Stimulated activated CD8-positive, alpha-beta memory T cell treated with anti-CD3 and anti-CD28 coated beads, Interleukin-4, amount 100 ng/mL, for 24 hours (primary cell): ENCODE measurements around the gene EPHA5.

Experiments
- DNase-seq: peaks from one replicate; pipeline ENCODE4 v3.0.0-alpha.2; 2020; ENCODE audit warnings: low read depth

The EPHA5 gene

DNA sequence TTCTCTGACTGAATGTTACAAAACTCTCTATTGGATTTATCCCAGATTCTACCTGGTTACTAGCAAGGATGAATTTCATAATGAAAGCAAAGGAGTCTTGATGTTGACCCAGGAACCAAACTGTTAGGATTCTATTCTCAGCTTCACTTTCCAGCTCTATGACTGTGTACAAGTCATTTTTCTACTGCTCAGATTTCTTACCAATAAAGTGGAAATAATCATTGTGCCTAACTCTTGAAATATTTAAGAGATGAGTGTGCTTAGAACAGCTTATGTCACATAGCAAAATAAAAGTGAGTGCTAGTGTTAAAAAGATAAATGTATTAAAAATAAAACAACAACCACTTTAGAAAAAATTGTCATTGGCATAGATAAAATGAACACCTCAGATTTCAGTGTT, 45.6 kb downstream of the EPHA5 start:
- DNase-seq = no peak

DNA sequence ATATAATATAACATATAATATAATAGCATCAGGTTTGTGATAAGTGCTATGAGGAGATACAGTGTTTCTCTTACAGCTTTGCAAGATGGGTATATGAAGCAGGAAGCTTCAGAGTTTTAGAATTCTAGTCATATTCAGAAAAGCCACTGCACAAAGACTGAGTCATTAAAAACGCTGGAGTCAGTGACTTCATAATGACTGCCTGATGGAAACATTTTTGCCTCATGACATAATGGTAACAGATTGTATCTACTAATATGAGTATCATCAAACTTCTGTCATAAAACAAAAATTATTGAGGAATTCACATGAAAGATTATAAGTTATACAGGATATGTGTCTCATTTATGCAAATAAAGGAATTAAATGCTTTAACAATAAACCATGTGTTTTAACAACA, 46.8 kb downstream of the EPHA5 start:
- DNase-seq = no peak

DNA sequence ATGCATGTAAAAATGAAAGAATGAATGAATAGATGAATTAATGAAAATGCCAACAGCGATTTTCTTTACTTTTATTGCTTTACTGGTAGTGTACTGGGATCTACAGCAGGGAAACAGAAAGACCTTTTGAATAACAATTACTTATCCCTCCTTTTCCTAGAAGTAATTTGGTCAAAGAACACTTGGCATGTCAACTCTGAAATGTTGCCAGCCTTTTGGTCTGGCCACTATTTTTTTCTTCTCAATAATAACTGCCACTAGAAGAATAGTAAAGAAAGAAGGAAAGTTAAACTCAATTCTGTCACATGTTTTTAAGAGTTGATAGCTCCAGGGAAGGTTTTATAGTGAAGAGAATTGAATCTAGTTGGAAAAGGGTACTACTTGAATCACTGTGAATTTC, 52.9 kb downstream of the EPHA5 start:
- no peak for DNase-seq

DNA sequence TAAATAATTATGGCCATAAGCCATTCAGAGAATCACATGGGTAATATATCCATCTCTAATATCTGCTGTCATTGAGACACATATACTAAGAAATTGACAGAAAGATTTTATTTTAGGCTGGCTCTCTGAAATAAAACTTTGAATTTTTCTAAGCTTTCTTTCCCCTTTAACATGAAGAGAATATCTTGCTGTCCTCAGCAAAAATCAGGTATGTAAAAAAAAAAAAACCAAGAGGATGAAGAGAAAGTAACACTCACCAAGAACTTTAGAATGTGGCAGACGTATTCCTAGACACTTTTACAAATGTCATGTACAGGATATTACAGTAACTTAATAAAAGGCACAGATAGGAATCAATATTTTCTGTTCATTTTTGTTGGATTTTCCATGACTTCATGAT, 65.8 kb downstream of the EPHA5 start:
- no peak for DNase-seq

DNA sequence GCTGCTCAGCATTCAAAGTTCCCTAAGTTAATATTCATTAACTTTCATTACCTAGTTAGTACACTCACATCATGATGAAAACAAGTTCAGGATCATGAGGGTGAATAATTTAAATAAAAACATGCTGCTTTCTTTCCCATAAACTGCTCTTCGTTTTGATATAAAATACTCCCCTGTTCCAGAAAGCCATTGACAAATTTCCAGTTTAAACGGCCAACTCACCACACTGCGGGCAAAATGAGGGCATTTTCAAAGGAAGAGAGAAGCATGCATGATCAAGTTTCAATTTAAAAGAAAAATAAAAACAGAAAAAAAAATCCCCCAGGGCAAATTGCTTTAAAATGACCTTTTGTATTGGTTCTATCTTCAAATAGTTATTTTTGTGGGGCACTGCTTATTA, 69.6 kb downstream of the EPHA5 start:
- no peak for DNase-seq

DNA sequence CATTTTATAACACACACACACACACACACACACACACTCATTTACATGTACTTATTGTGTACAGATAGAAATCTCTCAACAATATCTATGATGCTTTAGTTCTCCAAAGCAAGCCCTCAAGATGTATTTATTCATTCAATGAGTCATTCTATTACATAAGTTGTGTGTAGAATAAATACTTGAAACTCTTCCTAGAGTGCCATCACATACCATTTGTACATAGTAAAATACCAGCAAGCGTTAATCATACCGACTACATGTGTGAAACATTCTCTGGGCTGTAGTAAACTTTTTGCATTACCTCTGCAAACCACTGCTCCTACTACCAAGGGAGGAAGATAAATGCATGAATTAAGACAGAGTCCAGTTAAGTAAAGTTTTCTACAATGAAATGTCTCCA, 70.9 kb downstream of the EPHA5 start:
- DNase-seq = no peak

DNA sequence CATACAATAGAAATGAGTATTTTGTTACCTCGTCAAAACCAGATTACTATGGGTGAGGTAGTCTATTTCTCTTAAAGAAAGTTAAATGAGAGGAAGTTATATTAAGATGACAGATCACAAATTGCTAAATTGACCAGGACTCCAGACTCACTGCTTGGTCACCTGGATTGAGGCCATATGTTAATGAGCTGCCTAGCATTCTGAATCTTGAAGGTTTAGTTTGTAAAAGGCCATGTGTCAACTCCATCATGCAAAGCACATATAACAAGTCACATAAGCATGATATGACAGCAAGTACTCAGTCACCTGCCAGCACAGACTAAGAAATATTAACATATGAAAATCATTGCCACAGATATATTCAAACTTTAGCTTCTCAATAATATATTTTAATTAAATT, 72.6 kb downstream of the EPHA5 start:
- no peak for DNase-seq

DNA sequence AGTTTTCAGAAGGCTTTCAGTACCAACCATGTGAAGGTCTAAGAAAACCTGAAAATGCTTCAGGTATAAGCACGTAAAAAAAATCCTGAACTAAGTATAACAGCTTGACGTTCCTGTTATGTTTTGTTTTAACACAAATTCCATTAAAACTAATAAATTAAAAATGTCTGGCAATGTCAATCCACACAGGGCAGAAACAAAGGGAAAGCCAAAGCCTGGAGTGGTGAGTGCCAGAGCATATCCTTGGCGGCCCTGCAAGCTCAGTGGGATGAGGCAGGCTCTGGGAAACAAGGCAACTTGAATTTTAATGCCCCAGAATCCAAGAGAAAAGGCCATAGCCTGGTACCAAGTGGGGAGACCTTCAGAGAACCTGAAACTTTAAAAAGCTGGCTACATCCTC, 78.2 kb downstream of the EPHA5 start:
- no peak for DNase-seq

DNA sequence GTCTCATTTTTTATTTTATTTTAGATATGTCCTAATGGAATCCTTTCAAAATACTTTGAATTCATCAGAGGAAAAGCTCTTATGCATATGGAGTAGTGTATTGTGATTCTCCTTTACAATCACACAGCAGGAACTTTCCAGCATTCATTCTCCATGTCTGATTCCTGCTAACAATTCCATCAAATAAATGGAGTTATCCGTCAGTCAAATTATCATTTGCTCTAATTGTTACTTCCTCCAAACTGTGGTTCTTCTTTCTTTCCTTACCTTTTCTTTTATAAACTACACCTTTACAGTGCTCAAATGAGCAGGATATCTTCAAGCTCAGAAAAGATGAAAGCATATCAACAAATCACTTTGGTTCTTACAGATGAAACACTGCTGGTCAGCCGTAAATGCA, 80.4 kb downstream of the EPHA5 start:
- no peak for DNase-seq

DNA sequence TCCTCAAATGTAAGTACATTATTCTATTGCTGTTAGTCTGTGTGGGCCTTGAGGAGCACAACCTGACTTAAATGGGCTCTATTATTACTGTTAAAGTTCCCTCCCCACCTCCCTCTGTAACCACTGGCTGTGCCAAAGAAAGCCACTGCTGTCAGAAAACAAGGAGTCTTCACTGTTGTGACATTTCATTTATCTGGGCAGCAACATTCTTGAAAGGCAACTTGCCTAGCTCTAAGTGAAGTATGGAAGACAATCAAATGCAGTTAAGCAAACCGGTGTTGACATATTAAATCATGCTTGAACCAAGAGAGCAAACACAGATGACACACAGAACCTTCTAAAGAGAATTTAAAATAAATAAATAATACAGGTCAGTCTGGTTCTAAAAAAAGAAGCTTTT, 81.0 kb downstream of the EPHA5 start:
- DNase-seq = no peak

DNA sequence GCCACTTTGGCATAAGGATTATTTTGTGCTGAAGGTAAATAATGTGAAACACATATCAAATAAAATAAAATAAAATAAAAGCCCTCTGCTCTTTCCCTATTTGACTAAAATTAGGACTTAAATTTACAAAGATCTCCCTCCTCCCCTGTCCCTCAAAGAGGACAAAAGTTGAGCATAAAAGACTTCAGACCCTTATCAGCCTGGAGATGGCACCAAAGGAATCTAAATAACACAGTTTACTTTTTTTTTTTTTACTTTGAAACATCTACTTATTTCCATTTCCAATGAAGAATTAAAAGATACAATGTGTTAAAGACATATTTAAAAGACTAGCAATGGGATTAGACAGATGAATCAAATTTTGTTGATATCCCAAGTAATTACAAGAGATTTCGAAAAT, 89.7 kb downstream of the EPHA5 start:
- DNase-seq = no peak

DNA sequence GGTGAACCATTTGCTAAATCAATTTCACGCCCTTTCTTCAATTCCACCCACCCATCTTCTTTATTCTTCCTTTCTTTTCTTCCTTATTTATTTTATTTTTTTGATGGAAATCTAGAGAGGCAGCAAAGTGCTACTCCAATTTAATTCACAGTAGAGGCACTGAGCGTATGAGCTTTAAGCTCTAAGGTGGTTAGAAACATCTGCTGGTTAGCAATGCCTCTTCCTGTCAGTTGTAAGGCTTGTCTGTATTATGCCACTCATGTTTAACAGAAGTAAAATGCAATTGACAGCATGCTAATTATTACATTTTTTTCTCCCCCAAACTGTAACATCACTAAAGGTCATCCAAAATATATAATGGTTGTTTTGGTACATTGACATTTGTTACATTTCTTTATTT, 103.8 kb downstream of the EPHA5 start:
- no peak for DNase-seq

DNA sequence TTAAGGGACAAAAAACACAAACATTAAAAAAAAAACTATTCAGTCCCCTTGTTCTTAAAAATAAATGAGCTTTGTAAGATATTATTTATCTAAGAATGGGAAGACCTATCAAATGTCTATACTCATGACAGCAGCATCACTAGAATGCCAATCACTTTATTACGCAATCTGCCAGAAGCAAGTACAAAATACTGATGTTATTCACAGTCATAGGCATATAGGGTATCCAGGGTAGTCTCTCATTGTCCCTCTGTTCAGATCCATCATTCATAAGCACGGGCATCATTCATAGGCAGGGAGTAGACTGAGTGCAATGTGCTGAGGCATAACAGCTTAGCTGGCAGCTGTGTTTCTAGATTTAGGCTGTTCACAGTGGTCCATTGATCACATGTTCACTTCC, 109.1 kb downstream of the EPHA5 start:
- DNase-seq = no peak

DNA sequence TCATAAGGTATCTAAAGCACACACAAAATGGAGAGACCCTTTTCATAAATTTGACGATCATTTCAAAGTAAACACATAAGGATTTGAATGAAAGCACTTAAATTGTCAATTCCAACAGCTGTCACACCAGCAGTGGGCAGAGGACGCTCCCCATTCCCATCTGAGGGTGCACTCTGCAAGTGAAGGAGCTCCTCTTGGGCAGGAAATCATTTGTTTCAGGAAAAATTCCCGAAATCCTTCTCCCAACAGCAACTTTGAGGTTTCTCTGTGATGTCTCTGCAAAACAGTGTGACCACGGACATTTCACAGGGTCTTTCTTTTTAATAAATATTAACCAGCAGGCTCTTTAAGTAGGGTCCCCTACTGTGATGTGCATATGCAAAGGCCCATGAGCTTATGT, 111.0 kb downstream of the EPHA5 start:
- no peak for DNase-seq

DNA sequence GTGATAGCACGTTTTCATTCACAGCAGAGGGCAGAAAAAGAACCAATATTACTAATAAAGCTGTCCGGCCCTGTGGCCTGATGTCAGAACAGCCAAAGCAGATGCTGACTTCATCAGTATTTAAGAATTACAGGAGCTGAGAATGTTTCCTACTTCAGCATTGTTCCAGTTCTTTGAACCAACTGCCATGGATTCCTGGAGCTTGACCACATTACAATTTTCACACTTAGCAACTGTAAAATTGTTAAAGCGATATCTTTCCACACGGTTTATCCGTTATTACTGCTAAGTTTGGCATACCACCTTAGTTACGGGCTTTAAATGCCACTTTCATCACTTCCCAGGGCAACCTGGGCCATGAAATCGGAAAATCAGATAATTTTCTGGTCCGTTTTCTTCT, 118.2 kb downstream of the EPHA5 start:
- no peak for DNase-seq

DNA sequence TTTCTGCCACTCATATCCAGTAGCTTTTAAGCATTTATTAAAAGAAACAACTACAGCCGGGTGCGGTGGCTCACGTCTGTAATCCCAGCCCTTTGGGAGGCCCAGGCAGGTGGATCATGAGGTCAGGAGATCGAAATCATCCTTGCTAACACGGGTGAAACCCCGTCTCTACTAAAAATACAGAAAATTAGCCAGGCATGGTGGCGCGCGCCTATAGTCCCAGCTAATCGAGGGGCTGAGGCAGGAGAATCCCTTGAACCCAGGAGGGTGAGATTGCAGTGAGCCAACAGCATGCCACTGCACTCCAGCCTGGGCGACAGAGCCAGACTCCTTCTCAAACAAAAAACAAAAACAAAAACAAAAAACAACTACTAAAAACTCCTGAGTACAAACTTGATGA, 119.8 kb downstream of the EPHA5 start:
- no peak for DNase-seq

DNA sequence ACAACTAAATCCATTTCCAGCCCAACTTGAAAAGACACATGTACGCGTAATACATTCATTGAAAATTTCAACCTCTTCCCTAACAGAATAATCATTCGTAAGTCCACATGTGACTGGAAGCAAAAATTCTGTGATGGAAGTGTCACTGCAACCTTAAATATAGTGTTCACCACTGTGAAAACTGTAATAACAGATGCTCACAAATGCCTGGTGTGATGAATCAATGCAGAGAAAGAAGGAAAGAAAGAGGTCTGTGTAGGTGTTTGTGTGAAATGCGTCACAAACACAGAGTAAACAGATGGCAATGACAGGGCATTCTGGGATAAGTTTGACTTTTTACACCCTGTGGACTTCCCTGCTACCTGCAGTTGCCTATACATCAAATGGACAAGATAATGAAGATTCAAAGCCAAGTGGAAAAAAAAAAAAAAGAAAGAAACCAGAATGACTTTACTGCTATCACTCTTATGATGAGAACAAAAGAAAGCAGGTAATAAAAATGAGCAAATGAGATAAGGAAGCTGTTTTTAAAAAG, 123.3 kb downstream of the EPHA5 start:
- DNase-seq = no peak

DNA sequence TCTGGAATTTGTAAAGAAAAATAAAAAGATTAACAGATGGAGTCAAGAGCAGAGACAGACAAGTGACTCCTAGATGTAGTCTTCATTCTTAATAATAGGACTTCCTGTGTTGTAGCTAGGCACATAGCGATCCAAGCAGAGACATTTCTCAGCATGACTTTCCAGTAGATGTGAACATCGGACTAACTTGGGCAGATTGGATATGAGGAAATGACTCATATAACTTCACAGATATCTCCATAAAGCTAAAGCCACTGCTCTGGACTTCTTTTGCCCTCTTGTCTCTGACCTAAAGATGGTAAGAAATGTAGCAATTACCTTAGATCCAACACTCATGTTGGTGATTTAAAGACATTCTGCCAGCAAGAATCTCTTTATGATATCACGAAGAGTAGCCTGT, 131.7 kb downstream of the EPHA5 start:
- no peak for DNase-seq

DNA sequence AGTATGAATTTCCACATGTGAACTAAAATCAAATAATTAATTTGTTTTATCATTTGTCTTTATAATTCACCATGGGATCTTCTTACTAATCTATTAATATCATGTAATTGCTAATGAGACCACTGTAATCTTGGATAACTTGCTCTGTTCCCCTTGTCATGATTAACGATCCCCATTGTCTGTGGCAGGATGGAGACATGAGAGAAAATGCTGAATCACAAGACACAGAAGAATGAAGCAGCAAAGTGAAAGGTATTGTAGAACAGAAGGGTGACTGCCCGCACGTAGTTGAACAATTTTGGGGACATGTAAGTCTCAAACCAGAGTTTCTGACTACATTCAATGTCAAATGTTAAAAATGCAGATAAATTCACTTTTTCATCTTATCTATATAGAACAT, 135.2 kb downstream of the EPHA5 start:
- DNase-seq = no peak

DNA sequence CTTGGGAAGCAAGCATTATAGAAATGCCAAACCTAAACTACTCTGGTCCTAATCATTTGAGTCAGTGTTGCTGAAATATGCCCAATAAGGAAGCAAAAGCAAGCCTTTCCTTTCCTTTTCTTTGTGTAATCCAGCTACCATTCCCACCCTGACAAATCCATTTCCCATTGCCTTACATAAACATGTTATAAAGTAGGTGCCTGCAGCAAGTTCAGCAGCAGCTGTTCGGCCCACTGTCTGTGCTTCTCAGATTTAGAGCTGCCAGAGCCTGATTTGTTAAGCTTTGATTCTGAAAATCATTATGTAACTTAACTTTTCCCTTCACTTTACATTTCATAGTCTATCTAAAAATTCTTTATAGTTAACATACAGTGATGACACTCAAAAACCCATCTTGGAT, 148.6 kb downstream of the EPHA5 start:
- DNase-seq = no peak

DNA sequence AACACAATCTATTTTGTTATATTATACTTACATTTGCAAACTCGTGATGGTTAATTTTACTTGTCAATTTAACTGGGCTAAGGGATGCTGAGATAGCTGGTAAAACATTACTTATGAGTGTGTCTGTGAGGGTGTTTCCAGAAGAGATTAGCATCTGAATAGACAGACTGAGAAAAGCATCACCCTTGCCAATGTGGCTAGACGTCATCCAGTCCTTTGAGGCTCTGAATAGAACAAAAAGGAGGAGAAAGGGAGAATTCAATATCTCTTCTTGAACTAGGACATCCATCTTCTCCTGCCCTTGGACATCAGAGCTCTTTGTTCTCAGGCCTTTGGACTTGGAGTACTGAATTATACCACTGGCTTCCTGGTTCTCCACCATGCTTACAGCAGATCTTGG, 154.6 kb downstream of the EPHA5 start:
- no peak for DNase-seq

DNA sequence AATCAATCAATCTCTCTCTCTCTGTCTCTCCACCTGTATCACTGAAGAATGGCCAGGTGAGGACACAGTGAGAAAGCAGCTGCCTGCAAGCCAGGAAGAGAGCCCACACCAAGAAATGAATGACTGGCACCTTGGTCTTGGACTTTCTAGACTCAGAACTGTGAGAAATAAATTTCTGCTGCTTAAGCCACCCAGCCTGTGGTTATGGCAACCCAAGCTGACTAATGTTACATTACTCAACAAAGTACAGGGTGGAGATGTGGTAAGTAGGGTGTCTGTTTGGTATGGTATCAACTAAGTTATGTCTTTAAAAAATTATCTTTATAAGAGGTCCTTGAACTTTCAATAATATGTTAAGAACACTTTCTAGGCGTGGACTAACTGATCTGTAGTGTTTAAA, 159.3 kb downstream of the EPHA5 start:
- no peak for DNase-seq

DNA sequence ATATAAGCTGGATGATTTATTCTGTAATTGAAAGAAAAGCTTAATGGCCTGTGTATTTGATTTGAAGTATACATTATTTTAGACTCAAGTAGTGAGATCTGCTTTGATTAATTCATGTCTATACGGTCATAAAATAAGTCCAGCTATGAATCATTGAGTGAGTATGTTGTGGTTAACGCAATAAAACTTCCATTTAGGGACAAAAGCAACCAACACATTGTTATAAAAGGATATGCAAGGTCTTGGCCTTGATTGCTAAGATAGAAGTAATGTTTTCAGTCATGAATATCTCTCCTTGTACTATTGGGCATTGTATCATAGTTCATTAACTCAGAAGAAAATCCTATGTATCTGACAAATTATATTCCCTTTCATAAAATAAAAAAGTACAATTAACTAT, 162.1 kb downstream of the EPHA5 start:
- no peak for DNase-seq

DNA sequence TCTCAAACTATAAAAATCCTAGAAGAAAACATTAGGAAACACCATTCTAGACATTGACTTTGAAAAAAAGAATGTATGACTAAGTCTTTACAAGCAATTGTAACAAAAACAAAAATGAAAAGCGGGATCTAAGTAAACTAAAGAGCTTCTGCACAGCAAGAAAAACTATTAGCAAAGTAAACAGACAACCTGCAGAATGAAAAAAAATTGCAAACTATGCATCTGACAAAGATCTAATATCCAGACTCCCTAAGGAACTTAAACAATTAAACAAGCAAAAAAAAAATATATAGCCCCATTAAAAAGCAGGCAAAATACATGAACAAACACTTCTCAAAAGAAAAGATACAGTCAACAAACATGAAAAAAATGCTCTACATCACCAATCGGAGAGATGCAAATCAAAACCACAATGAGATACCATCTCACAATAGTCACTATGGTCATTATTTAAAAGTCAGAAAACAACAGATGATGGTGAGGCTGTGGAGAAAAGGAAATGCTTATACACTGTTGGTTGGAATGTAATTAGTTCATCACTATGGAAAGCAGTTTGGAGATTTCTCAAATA, 168.1 kb downstream of the EPHA5 start:
- no peak for DNase-seq

DNA sequence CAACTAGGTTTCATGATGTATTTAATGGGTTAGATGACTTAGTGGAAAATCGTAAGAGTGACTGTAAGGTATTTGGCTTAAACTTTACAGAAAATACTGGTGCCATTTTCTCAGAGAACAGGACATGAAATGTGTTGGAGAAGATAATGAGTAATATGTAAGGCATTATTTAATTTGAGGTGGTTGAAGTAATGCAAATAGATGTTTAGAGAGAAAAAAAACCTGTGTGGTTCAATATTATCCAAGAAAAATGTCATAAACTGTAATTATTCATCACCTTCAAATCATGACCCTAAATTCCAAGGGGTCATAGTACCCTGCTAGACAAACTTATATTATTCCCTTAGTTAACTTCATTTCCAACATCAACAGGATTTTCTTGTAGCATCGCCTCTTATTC, 171.7 kb downstream of the EPHA5 start:
- no peak for DNase-seq
